ENCODE measurements around the gene ST3GAL4. TPM values are rescaled to one million over a fixed set of nuclear protein-coding genes. Genes with fewer than 3 reads are reported as not detected.
A peak's percentile ranks its signal among the peaks of the same experiment; 100 is the strongest.

The ST3GAL4 gene
- total and polyA plus RNA-seq, 2 of the 8 experiments (the other 6 are each of a cell fraction or from before 2014, with no cell fraction given) = 15.6 to 20.0 TPM

- H2BK120ac ChIP-seq (replicated peaks; ENCODE audit: low read depth, low read length) = no peak overlapping the region
- no peak overlapping the region for H3K4ac ChIP-seq (replicated peaks; ENCODE audit: insufficient read length, low read depth, low read length)
- peak overlapping the region; percentile 14; the same call in 1 of the 2 replicates for H4K8ac ChIP-seq (ENCODE audit: extremely low read depth, insufficient read depth, low read length)
- H3K14ac ChIP-seq (ENCODE audit: insufficient read length) = no peak overlapping the region
- H2BK12ac ChIP-seq (ENCODE audit: low read depth, low read length) = no peak overlapping the region
- H3K27ac ChIP-seq (ENCODE audit: low read depth, low read length) = peak overlapping the region; percentile 44; the same call in 1 of the 2 replicates
- no peak overlapping the region for H3K18ac ChIP-seq (ENCODE audit: extremely low read depth, low read length)
- DNase-seq (ENCODE audit: low read depth in 1 of 2, low spot score in 2 of 2) = no peak
- H3K9ac ChIP-seq (replicated peaks in 1 of 4; ENCODE audit: extremely low read depth in 1 of 4, low read depth in 3 of 4, low read length in 3 of 4) = peak overlapping the region in 1 of 4 experiments; percentile 32; a peak in 1 of 7 replicates
- no peak overlapping the region for H2BK5ac ChIP-seq (ENCODE audit: low read depth, low read length)
- H4K91ac ChIP-seq (replicated peaks; ENCODE audit: insufficient read length, low read length) = no peak overlapping the region
- no peak overlapping the region for H2AFZ ChIP-seq (ENCODE audit: low read length)
- ChIA-PET CTCF (ENCODE audit: partially characterized antibody) (interaction anchor here (0.5 to 2.0 kb wide), 6 partner anchors 17 to 107 kb away, joined by 3 to 9 read pairs (median 4); no protein-coding TSS in a partner anchor), POLR2A (ENCODE audit: partially characterized antibody) (no interaction called here)
- peaks cover 0 to 3% (median under 1%) of the 10 kb centered on the region in 4 experiments; a peak in 4 of 8 replicates for H3K36me3 ChIP-seq (ENCODE audit: control insufficient read depth in 2 of 4, insufficient read depth in 4 of 4, low read length in 3 of 4)
- H2AK5ac ChIP-seq (ENCODE audit: low read depth, low read length) = no peak overlapping the region
- no peak overlapping the region for H3K4me2 ChIP-seq (ENCODE audit: insufficient read depth in 1 of 2, low read depth in 2 of 2, low read length in 2 of 2)
- no peak overlapping the region for H3K23ac ChIP-seq (ENCODE audit: insufficient read length)
- no peak overlapping the region for H4K5ac ChIP-seq (ENCODE audit: insufficient read length, low read depth, low read length)
- 92% methylated on average over 17 of the region's 17 CpGs; no CpG with 5 or more reads in 1 of the 2 experiments for WGBS, 2 experiments (ENCODE audit: extremely low coverage in 1 of 2, insufficient coverage in 1 of 2, insufficient read length in 1 of 2, insufficient replicate concordance in 2 of 2, low coverage in 1 of 2, low lambda C conversion rate in 2 of 2, missing lambda C conversion rate in 1 of 2)
- H3K9me3 ChIP-seq (ENCODE audit: insufficient read depth in 2 of 2, low read depth in 1 of 2, low read length in 1 of 2) = no peaks in the 10 kb centered on the region
- no peak overlapping the region for H2BK15ac ChIP-seq (ENCODE audit: low read length)
- no peaks in the 10 kb centered on the region for H3K79me2 ChIP-seq (ENCODE audit: control insufficient read depth in 1 of 2, insufficient read depth in 2 of 2, low read length in 2 of 2)
- no peak overlapping the region for H3K4me3 ChIP-seq (ENCODE audit: extremely low read depth in 1 of 4, insufficient read depth in 2 of 4, low read depth in 3 of 4, low read length in 4 of 4)
- no peak for FAIRE-seq
- H4K20me1 ChIP-seq (replicated peaks in 1 of 2; ENCODE audit: control insufficient read depth in 1 of 2, insufficient read depth in 2 of 2, low read length in 2 of 2) = peaks cover 0 to 6% of the 10 kb centered on the region in 2 experiments
- peaks cover 0 to 2% (median 0%) of the 10 kb centered on the region in 4 experiments; a peak in 2 of 7 replicates for H3K4me1 ChIP-seq (replicated peaks in 1 of 4; ENCODE audit: control insufficient read depth in 3 of 4, insufficient read depth in 4 of 4, low read length in 3 of 4)
- no peaks in the 10 kb centered on the region for H3K27me3 ChIP-seq (replicated peaks in 1 of 4; ENCODE audit: control insufficient read depth in 3 of 4, extremely low read depth in 1 of 4, insufficient read depth in 3 of 4, low read length in 3 of 4)
- no peaks in the 10 kb centered on the region for H3K23me2 ChIP-seq (ENCODE audit: low read depth, low read length)
- H3K79me1 ChIP-seq (ENCODE audit: low read depth, low read length) = peaks cover 2% of the 10 kb centered on the region; the same call in 1 of the 2 replicates
- no peak overlapping the region for H3K56ac ChIP-seq (replicated peaks; ENCODE audit: insufficient read length, low read depth, low read length)
- no peak overlapping the region for H2BK20ac ChIP-seq (ENCODE audit: low read length)
- TF ChIP-seq FOSL1 (IDR thresholded peaks at IDR 0.05; ENCODE audit: insufficient read depth, low read depth, low read length) (no peak), SUZ12 (IDR thresholded peaks at IDR 0.05; ENCODE audit: low read length) (no peak), SIRT6 (IDR thresholded peaks at IDR 0.05; ENCODE audit: low read length) (no peak), SP1 (IDR thresholded peaks at IDR 0.05; ENCODE audit: low read depth, low read length) (no peak), RXRA (IDR thresholded peaks at IDR 0.05; ENCODE audit: insufficient read depth, low read depth, low read length) (no peak), GABPA (IDR thresholded peaks at IDR 0.05; ENCODE audit: borderline replicate concordance, insufficient read depth, low read length) (no peak), CBX8 (IDR thresholded peaks at IDR 0.05; ENCODE audit: borderline replicate concordance, low read depth, low read length) (no peak), ZNF274 (IDR thresholded peaks at IDR 0.05; ENCODE audit: borderline replicate concordance, extremely low read depth, low read length) (no peak), SP2 (IDR thresholded peaks at IDR 0.05; ENCODE audit: low read length) (no peak), HDAC6 (IDR thresholded peaks at IDR 0.05; ENCODE audit: low read depth, low read length) (no peak), RFX5 (IDR thresholded peaks at IDR 0.05; ENCODE audit: borderline replicate concordance, low read depth, low read length) (no peak), TEAD4 (IDR thresholded peaks at IDR 0.05; ENCODE audit: low read depth, low read length) (no peak), NANOG (IDR thresholded peaks at IDR 0.05; ENCODE audit: insufficient read depth, low read depth, low read length, poor library complexity, severe bottlenecking) (no peak)
Observed at GRCh38 chr11:126327281-126328000, 28.0 kb upstream of the ST3GAL4 start.
